SU-DHL-6 (cell line): ENCODE results near the gene CYBRD1.

ENCODE experiments used
- H2AFZ ChIP-seq: fragments of 200-600 bp; sonication (generic); 2 replicates; pipeline ENCODE4 v1.6.1; 2014; ENCODE audit warnings: low read depth, mild to moderate bottlenecking, moderate library complexity, mixed read lengths, antibody characterized with exemption, low read length; ENCODE audit not compliant: severe bottlenecking
- H3F3A ChIP-seq: fragments of 200-600 bp; shearing (Covaris generic); 2 replicates; pipeline ENCODE4 v1.6.0; 2016; ENCODE audit warnings: antibody characterized with exemption, mild to moderate bottlenecking; ENCODE audit not compliant: insufficient read depth
- H3K27ac ChIP-seq: fragments of 200-600 bp; sonication (generic); 2 replicates; pipeline ENCODE4 v1.5.1; 2016; ENCODE audit warnings: low read depth, mild to moderate bottlenecking, low read length, moderate library complexity, mixed read lengths
- H3K27me3 ChIP-seq: fragments of 200-600 bp; sonication (generic), shearing (Covaris generic); 2 replicates; pipeline ENCODE4 v1.6.0; 2014; ENCODE audit warnings: mild to moderate bottlenecking, low read length
- H3K36me3 ChIP-seq: fragments of 200-600 bp; sonication (generic); 2 replicates; pipeline ENCODE4 v1.6.1; 2014; ENCODE audit warnings: mild to moderate bottlenecking, low read length, mixed read lengths
- H3K4me2 ChIP-seq: fragments of 300-600, 200-600 bp; shearing (Covaris generic), sonication (generic); 2 replicates; pipeline ENCODE4 v1.6.0; 2014; ENCODE audit warnings: low read length, low read depth, mild to moderate bottlenecking; ENCODE audit not compliant: poor library complexity, severe bottlenecking
- H3K4me3 ChIP-seq: fragments of 200-600 bp; sonication (generic); 2 replicates; pipeline ENCODE4 v1.5.1; 2014; ENCODE audit warnings: antibody characterized with exemption, low read length, mild to moderate bottlenecking, mixed read lengths; ENCODE audit not compliant: insufficient read depth, poor library complexity, severe bottlenecking
- H3K79me2 ChIP-seq: fragments of 200-600 bp; sonication (generic); 2 replicates; pipeline ENCODE4 v1.6.1; 2014; ENCODE audit warnings: mild to moderate bottlenecking, low read length, moderate library complexity; ENCODE audit not compliant: insufficient read depth
- H3K9ac ChIP-seq: fragments of 200-600 bp; sonication (generic); 2 replicates; pipeline ENCODE4 v1.7.0; 2014; ENCODE audit warnings: mild to moderate bottlenecking, low read length
- H3K9me2 ChIP-seq: fragments of 200-600 bp; sonication (generic); replicated peaks from 2 replicates; pipeline ENCODE4 v1.6.1; 2014; ENCODE audit warnings: low read length; ENCODE audit not compliant: insufficient read depth
- H3K9me3 ChIP-seq: fragments of 200-600 bp; sonication (generic); 2 replicates; pipeline ENCODE4 v1.6.1; 2014; ENCODE audit warnings: low read length, mixed read lengths; ENCODE audit not compliant: insufficient read depth
- H4K20me1 ChIP-seq: fragments of 200-600 bp; sonication (generic); 2 replicates; pipeline ENCODE4 v1.6.1; 2014; ENCODE audit warnings: low read depth, mild to moderate bottlenecking, antibody characterized with exemption, low read length, moderate library complexity, mixed read lengths
- CTCF ChIP-seq: fragments of 200-600 bp; sonication (generic); IDR thresholded peaks from one replicate; pipeline ENCODE4 v1.5.1; 2017; ENCODE audit warnings: antibody characterized with exemption, mild to moderate bottlenecking, low read length, moderate library complexity; ENCODE audit not compliant: insufficient read depth, poor library complexity, severe bottlenecking
- EZH2phosphoT487 ChIP-seq: fragments of 200-600 bp; sonication (generic), shearing (Covaris generic); conservative IDR thresholded peaks from 2 replicates; pipeline ENCODE4 v1.6.1; 2018; ENCODE audit warnings: mild to moderate bottlenecking, antibody characterized with exemption, low read length, moderate library complexity, mixed read lengths

Gene CYBRD1

GRCh38 chr2:171583566-171583965 is 61.3 kb downstream of the CYBRD1 start:
- Histone ChIP-seq H3F3A (no peaks in the 10 kb centered on the region), H3K9me2 (no peaks in the 10 kb centered on the region), H3K36me3 (no peaks in the 10 kb centered on the region), H3K4me2 (no peak overlapping the region), H3K79me2 (no peaks in the 10 kb centered on the region), H3K9me3 (no peaks in the 10 kb centered on the region), H2AFZ (no peak overlapping the region), H3K4me3 (no peak overlapping the region), H4K20me1 (no peaks in the 10 kb centered on the region), H3K27me3 (no peaks in the 10 kb centered on the region), H3K27ac (no peak overlapping the region), H3K9ac (no peak overlapping the region)
- TF ChIP-seq CTCF (no peak), EZH2phosphoT487 (no peak)

DNA sequence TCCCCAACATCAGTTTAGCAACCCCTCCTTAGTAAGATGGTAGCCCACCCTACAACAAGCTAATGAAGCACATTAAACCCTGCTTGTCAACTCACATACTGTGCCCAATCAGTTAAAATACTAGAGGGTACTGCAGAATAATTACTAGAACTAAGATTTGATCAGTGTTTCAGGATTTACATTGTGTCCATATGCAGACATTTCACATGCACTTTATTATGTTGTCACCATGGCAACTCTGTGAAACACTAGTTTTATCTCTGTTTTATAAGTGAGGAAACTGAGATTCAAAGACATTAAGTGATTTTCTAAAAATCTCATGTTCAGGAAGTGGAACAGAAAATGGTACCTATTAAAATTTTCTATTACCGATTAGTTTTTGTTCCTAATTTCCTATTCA is 61.7 kb downstream of the CYBRD1 start:
- TF ChIP-seq CTCF (no peak), EZH2phosphoT487 (no peak)
- H3F3A ChIP-seq = no peaks in the 10 kb centered on the region
- H3K27me3 ChIP-seq = no peaks in the 10 kb centered on the region
- no peaks in the 10 kb centered on the region for H3K9me2 ChIP-seq
- H3K9ac ChIP-seq = no peak overlapping the region
- H3K79me2 ChIP-seq = no peaks in the 10 kb centered on the region
- no peak overlapping the region for H2AFZ ChIP-seq
- H3K9me3 ChIP-seq = no peaks in the 10 kb centered on the region
- no peaks in the 10 kb centered on the region for H3K36me3 ChIP-seq
- H3K4me2 ChIP-seq = no peak overlapping the region
- no peak overlapping the region for H3K27ac ChIP-seq
- H4K20me1 ChIP-seq = no peaks in the 10 kb centered on the region
- no peak overlapping the region for H3K4me3 ChIP-seq

- Histone ChIP-seq H3K9ac (no peak overlapping the region), H3K9me3 (0 out of 2 replicates have a peak, but pooled peaks cover 12% of the 10 kb centered on the region), H3K79me2 (no peaks in the 10 kb centered on the region), H4K20me1 (no peaks in the 10 kb centered on the region), H3K27ac (no peak overlapping the region), H3K27me3 (no peaks in the 10 kb centered on the region), H2AFZ (no peak overlapping the region), H3K4me3 (no peak overlapping the region), H3F3A (no peaks in the 10 kb centered on the region), H3K4me2 (no peak overlapping the region), H3K9me2 (no peaks in the 10 kb centered on the region), H3K36me3 (no peaks in the 10 kb centered on the region)
- no peak for TF ChIP-seq CTCF
- TF ChIP-seq EZH2phosphoT487 = no peak
These were observed 64.9 kb downstream of the CYBRD1 start for GRCh38 chr2:171587132-171587531.
